GM11168 (cell line): ENCODE data around the gene TGFBR2.
"Not testable (repeated sequence)": the region's sequence is repeated elsewhere in the genome, so short reads cannot be mapped to it uniquely, and the experiment has no call there.

ENCODE experiments used
- in situ Hi-C: fragments of 300-500 bp; cut with MboI; formaldehyde crosslinking; loops from one replicate; pipeline ENCODE4 v1.12.0; 2022; ENCODE audit warnings: low sequenced_read_pairs; ENCODE audit not compliant: unreplicated experiment

Gene TGFBR2

DNA sequence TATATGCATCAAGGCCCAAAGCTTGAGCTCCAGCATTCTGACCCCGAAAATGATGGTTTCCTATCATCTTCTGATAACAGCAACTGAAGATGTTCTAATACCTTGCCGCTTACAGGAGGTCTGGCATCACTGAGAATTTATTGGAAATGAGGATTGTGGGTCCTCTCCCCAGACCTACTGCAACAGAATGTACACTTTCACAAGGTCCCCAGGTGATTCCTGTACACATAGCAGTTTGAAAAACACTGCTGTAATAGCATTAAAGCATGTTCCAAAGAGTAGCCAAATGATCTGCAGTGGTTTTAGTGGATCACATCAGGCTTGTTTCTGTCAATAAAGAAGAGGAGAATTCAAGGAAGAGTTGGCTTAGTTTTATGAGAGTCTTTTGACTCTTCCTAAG is 11.3 kb downstream of the TGFBR2 start:
- in situ Hi-C loops: no loop called here

DNA sequence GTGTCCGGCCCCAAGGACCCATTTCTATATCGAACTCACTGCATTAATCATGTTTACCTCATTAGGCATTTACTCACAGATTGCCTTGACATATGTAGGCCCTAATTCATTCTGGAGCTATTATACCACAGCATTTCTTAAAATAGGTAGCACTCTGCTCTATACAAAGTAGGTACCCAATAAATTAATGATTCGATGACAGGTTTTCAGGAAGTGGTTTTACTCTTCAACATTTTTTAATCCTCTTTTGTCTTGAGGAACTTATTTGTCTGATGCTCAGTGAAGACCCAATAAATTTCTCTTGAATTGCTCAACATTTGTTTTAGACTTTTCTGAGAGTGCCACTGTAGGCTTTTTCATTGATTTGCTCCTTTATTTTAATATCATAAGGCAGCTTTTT is 12.1 kb downstream of the TGFBR2 start:
- in situ Hi-C loops: no loop called here

GRCh38 chr3:30619318-30619717 is 12.9 kb downstream of the TGFBR2 start:
- in situ Hi-C loops: no loop called here

- in situ Hi-C loops: no loop called here
Observed at GRCh38 chr3:30620402-30621360, 14.3 kb downstream of the TGFBR2 start.

DNA sequence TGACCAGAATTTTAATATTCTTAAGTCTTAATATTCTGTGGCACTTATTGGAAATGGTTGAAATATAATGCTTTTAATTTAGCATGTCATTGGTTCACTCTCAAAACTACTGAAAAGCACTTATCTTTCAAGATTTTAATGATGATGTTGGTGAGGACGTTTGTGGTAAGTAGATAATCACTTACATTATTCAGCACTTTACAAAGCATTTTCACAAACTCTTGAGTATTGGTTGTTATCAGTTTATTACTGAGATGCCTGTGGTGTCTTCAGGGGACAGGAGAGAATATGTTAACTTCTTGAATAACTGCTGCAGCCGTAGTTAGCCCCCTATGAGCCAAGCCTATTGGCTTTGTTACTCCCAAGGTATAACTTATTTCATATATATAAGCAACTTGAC is 15.2 kb downstream of the TGFBR2 start:
- in situ Hi-C loops: no loop called here

- in situ Hi-C loops: no loop called here
Observed at GRCh38 chr3:30622047-30622545, 15.7 kb downstream of the TGFBR2 start.

GRCh38 chr3:30622790-30623189 is 16.4 kb downstream of the TGFBR2 start:
- in situ Hi-C loops: no loop called here

DNA sequence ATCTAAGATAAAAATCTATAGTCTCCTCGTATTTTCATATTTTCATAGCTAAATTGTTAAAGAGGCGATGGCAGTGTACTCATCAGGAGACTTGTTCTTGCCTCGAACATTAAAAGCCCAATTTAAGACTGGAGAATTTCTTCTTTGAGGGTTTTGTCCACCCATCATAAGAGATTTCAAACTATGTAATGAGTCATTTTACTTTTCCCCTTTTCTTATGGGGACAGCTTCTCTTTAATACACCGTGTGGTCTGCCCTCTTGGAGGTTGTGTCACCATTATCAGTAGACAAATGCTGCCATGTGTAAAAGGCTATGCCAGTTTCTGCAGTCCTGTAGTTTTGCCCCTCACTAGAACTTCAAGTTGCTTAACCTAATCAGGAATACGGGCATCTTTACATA is 16.9 kb downstream of the TGFBR2 start:
- in situ Hi-C loops: no loop called here

GRCh38 chr3:30624480-30624879 is 18.1 kb downstream of the TGFBR2 start:
- in situ Hi-C loops: not testable (repeated sequence)

GRCh38 chr3:30625541-30626438 is 19.4 kb downstream of the TGFBR2 start:
- in situ Hi-C loops: no loop called here

- in situ Hi-C loops: no loop called here
Observed at GRCh38 chr3:30626443-30627180, 20.2 kb downstream of the TGFBR2 start.

DNA sequence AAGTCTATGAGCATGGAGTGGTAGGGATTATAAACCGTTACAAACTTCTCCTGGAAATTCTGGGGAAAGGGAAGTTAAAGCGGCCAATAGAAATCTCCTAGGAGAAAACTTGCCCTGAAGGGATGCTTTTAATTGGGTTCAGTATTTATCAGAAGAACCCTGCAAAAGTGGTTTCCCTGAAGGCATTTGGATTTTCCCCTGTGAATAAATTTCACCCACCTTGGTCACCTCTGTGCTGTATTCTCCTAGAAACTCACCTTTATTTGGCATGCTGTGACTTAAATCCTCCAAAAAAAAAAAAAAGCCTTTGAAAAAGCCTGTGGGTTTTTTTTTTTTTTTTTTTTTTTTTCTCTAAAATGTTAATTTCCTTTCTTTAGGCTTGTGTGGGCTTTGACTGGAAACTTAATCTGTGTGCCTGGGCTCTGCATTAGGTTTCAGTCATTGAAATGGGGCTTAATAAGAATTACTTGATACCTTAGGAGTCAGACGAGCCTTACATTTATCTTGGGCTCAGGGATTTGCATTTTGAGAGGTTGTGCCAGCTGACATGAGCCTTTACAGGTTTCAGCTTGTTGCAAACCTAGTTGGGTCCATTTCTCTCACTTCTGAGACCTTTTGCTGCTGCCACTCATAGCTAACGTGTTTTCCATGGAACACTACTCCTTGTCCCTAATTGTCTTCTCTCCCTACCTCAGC is 22.0 kb downstream of the TGFBR2 start:
- in situ Hi-C loops: no loop called here

GRCh38 chr3:30628901-30629590 is 22.6 kb downstream of the TGFBR2 start:
- in situ Hi-C loops: no loop called here

GRCh38 chr3:30629746-30630145 is 23.3 kb downstream of the TGFBR2 start:
- in situ Hi-C loops: no loop called here

DNA sequence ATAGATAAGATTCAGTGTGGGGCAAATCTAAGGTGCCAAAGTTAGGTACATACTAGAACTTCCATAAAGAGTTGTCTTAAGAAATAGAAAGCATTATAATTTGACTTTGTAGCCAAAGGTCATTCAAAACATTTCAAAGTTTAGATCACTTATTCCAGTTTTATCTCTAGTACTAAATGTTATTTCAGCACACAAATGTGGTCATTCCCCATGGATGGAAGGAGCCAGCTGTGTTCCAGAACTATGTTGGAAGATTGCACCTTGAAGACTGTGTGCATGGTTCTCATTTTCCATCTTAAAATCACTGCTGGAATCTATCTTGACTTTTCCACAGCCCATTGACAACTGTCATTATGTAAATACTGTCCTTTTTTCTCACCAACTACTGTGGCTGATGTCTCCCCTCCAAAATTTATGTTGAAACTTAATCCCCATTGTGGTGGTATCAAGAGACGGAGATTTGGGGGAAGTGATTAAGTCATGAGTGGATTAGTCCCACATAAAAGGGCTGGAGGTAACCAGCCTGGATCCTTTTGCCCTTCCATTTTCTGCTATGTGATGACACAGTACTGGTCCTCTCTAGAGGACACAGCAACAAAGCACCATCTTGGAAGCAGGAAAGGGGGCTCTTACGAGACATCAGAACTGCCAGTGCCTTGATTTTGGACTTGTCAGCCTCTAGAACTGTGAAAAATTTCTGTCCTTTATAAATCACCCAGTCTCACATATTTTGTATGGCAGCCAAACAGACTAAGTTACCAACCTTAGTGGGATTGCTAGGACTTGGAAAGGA is 24.0 kb downstream of the TGFBR2 start:
- in situ Hi-C loops: no loop called here

- in situ Hi-C loops: no loop called here
Observed at GRCh38 chr3:30631243-30631904, 25.0 kb downstream of the TGFBR2 start.

GRCh38 chr3:30632065-30632464 is 25.7 kb downstream of the TGFBR2 start:
- in situ Hi-C loops: no loop called here

DNA sequence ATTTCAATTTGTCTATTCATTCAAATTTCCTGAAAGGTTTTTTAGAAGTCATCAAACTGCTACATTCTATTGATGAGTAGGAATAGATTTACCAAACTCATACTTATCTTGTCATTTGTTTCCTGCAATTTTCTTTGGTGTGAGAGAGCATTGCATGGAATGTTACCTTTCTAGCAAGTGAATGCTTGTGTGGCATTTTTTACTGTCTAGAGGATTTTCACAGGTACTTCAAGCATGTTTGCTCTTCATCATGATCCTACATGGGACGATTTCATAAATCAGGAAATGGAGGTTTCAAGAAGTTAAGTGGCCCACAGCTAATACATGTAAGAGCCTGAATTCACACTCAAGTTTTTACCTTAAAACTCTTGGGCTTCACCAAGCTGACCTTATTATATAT is 26.1 kb downstream of the TGFBR2 start:
- in situ Hi-C loops: no loop called here
